Gastroesophageal sphincter (tissue), 3 donors: ENCODE results near the gene SLC4A5.

ENCODE experiments used
- CTCF ChIP-seq, 4 experiments: fragments of 200-600 bp in 2 of 4; fragments of 450-650 bp in 2 of 4; sonication (generic) in 1 of 4; IDR thresholded peaks; one replicate each; pipeline ENCODE4 v1.5.1; 2017 to 2019; ENCODE audit warnings: antibody characterized with exemption in 4 of 4, mild to moderate bottlenecking in 2 of 4, moderate library complexity in 2 of 4
- EP300 ChIP-seq: sonication (generic); formaldehyde crosslinking; IDR thresholded peaks from one replicate; pipeline ENCODE4 v1.6.1; 2017; ENCODE audit warnings: antibody characterized with exemption, mild to moderate bottlenecking
- POLR2A ChIP-seq, 2 donors: fragments of 450-650 bp; IDR thresholded peaks; one replicate each; pipeline ENCODE4 v1.6.1; 2017; ENCODE audit warnings: antibody characterized with exemption in 2 of 2, mild to moderate bottlenecking in 2 of 2, moderate library complexity in 1 of 2
- POLR2AphosphoS5 ChIP-seq: sonication (generic); formaldehyde crosslinking; IDR thresholded peaks from one replicate; pipeline ENCODE4 v1.6.1; 2017; ENCODE audit warnings: antibody characterized with exemption

GRCh38 chr2:74174909-74175308 is 168.3 kb downstream of the SLC4A5 start:
- TF ChIP-seq POLR2AphosphoS5: no peak
- TF ChIP-seq CTCF (IDR thresholded peaks at IDR 0.05): no peak
- no peak for TF ChIP-seq EP300
- TF ChIP-seq POLR2A (IDR thresholded peaks at IDR 0.05): no peak
